HG03442 (cell line): ENCODE measurements around the gene CDKN2A.
A peak's percentile ranks its signal among the peaks of the same experiment; 100 is the strongest.

Experiments
- ATAC-seq: cut with Tn5 transposase; IDR thresholded peaks from one replicate; pipeline ENCODE4 v1.9.1; 2021; ENCODE audit warnings: mild to moderate bottlenecking, moderate library complexity; ENCODE audit not compliant: unreplicated experiment

Gene CDKN2A

DNA sequence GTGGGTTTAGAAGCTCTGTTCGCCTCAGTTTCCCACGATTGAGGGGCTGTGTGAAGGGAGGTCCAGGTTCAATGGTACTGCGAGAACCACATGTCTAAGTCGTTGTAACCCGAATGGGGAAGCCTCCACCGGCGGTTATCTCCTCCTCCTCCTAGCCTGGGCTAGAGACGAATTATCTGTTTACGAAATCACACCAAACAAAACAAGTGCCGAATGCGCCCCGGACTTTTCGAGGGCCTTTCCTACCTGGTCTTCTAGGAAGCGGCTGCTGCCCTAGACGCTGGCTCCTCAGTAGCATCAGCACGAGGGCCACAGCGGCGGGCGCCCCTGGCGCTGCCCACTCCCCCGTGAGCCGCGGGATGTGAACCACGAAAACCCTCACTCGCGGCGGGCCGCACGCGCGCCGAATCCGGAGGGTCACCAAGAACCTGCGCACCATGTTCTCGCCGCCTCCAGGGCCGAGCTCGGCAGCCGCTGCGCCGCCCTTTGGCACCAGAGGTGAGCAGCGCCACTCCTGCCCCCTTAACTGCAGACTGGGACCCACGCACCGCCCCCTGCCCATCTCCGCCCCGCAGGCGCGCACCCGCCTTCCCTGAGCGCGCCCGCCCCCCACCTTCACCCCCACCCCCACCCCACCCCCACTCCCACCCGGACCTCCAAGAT, at the start of gene CDKN2A:
Gene CDKN2A (minus strand): TSS at position 500 of the 663 bp plus-strand sequence.
- ATAC-seq, result peak; percentile 29

DNA sequence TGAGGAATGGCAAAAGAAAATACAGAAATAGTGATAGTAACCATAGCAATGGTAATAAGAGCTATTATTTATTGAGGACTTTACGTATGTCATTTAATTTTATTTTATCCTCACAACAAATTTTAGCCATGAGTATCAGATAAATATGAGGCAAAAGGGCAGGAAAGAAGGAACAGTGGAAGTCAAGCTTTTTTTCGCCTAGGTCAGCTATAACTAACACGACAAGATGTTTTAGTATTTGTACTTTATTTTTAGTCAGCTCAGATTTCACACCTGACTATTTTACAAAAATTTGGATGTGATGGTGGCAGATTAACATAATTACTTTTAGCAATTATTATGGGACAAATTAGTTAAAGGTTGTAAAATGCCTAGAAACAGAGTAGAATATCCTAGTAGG, 49.7 kb upstream of the CDKN2A start:
- ATAC-seq, result no peak

DNA sequence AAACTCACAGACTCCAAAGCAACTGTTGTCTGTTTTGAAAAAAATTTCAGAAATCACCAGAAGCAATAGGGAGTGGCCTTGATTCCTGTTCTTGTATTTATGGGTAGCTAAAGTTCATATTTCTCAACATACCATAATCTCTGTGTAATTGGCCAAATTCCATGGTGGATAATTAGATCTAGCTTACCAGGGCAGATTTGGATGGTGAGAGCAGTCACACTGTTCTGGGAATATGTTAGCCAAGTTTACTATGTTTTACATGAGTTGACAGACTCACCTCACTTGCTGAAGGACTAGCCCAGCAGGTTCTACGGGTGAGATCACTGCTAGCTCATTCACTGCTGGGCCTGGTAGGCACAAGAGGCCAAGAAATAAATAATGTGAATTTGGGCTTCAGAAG, 47.6 kb upstream of the CDKN2A start:
- ATAC-seq, result no peak

DNA sequence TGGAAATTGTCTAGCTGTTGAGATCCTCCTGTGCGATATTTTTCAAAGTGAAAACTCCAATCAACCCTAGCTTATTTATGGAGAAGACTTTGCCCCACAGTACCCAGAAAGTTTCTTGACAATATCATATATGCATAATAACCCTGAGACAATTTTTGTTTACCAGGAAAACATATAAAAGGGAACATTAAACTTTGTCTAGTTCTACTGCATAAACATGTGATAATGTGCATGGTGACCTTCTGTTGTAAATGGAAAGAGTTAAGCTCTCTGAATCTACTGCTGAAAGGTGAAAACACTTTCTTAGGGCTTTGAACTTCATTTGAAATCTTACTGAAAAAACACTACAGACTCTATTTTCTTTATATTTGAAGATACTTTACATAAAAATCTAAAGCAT, 47.2 kb upstream of the CDKN2A start:
- no peak for ATAC-seq

DNA sequence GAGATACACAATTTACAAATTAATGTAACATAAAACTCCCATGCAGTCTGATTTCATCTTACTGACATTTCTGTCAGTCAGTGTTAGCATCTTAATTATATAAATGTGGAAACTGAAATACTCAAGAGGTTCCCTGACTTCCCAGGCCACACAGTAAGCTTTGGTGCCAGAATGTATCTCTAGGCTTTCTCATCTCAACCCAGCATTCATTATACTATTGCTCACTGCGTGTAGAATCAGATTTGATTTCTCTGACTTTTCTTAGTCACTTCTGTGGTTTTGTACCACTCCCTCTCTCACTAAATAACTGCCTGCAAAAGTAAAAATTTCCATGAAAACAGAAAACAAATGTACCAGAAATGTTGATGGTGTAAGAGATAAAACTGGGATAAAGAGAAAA, 46.6 kb upstream of the CDKN2A start:
- ATAC-seq, result no peak

DNA sequence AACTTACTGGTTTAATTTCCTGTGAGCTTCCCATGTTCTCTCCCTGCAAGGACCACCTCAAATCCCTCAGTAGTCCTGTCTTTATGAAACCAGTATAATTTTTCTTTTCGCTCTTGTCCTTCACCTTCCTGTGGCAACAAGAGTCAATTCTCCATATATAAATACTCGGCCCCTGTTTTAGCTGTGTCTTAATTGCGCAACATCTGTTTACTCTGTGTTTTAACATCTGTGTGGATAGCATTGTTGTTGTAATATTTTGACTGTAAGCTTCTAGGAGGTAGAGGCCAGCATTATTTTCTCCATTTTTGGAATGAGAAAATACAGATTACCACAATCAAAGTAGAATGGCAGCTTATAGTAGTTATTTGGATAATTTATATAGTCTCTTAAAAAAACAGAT, 45.1 kb upstream of the CDKN2A start:
- ATAC-seq, result no peak

DNA sequence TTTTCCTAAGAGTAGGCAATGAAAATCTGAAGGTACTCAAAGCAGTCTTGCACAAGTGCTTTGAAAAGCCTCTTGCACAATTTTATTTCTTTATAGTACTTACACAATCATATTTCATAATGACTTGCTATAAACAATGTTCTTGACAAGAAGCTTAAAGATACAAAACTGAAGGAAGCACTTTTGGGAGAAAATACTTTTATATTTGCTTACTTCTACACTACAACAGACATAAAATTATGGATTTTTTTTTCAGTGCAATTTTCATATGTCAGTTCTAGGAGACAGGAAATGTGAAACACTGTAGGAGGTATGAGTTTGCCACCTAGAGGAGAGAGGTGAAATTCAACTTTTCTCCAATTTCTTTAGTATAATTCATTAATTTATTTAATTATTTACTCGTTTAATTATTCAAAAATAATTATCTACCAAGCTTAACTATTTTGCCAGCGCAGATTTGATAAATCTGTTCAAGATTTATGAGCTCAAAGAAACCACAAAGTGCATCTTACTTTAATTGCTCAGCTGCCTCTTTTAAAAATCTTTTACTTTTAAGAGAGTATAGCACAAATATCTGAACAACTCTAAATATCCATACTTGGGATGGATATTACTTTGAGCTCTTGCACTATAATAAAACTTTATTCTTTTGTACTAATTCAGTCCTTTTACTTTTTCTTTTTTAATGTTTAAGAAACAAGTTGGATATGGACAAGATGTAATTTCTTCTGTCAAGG, 43.9 kb upstream of the CDKN2A start:
- no peak for ATAC-seq

DNA sequence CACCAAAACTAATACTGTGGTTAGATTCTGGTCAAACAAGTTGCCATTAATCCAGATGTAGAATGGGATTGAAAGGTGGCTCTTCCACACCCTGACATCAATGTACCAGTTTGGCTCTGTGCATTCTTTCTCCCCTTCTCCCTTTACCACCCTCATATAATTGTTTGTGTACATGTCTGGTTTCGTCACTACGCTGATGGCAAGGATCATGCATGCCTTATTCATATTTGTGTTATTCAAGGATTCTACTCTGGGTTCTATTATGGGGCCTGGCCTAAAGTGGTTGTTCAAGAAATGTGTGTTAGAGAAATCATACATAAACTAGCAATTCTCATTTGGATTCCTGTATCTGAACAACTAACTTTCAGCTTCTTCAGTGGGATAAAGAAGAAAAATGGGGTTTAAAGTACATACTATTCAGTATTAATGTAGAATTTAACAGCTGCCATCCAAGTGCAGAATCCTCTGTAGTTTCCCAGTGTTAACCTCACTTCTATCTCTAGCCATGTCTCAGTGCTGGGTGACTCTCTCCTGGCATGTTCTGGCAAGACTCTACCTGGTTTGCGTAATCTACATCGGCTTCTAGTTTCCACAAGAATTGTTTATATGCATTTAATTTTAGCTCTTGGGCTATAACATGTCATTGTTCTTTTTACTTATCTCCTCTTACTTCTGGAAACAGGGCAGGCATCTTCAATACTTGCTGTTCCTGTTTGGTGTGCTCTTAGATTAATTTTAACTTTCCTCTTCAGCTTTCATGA, 42.9 kb upstream of the CDKN2A start:
- ATAC-seq, result no peak

DNA sequence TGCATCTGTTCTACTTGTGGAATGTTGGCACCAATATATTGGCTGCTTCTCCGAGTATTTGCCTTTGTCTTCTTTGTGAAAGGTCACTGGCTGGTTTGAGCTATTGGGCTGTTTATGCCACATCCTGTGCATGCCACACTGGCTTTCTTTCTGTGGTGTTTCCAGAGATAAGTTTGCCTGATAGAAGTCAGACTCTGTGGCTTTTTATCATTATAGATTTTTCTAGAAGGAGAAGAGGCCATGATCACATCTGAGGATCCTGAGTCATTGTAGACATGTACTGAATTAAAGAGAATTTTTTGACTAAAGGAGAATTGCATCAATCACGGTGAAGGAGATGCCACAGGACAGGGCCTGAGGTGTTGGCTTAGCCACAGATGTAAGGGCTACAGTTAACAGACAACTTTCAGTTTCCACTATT, 41.4 kb upstream of the CDKN2A start:
- no peak for ATAC-seq

DNA sequence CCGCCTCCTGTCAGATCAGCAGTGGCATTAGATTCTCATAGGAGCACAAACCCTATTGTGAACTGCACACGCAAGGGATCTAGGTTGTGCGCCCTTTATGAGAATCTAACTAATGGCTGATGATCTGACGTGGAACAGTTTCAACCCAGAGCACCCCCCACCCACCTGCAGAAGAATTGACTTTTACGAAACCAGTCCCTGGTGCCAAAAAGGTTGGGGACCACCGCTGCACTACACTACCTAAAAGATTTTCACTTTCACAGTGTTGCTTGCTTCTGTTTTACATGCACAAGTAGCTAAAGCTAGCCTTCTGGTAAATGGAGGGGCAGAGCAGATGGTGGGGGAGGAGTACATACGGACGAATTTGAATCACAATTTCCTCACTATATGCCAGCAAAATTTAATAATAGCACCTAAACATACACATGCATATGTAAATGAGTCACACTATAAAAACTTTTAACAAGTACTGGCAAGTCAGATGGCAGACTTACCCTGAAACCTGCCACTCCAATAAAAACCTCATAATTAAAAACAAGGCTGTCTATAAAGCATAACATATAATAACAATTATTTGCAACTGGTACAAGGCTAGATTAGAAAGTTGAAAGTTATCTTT, 38.9 kb upstream of the CDKN2A start:
- no peak for ATAC-seq

DNA sequence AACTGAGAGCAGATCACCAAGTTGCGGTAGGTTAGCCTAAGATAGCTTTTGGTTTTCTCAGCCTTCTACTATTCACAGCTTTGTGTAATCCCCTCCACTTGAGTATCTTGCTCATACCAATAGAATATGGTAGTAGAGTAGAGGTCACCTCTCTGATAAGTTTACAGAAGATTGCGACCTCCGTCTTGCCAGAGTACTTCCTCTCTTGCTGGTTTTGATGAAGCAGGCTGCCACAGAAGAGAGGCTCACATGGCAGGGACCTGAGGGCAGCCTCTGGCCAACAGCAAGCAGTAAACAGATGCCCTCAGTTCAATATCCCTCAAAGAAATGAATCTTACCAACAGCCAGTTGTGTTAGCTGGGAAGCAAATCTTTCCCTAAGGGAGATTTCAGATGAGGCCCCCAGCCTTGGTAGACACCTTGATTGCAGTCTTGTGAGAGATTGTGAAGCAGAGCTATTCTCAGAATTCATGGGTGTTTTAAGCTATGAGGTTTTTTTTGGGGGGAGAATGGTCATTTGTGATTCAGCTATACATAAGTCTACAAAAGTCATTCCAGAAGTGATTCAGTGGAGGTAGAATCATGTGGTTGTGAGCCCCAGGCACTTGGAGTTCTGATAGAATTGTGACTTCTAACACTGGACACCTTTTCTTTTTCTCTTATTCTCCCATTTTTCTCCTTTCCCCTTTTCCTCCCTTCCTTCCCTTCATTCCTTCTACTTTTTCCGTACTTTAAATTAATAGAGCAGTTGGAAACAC, 37.6 kb upstream of the CDKN2A start:
- no peak for ATAC-seq

DNA sequence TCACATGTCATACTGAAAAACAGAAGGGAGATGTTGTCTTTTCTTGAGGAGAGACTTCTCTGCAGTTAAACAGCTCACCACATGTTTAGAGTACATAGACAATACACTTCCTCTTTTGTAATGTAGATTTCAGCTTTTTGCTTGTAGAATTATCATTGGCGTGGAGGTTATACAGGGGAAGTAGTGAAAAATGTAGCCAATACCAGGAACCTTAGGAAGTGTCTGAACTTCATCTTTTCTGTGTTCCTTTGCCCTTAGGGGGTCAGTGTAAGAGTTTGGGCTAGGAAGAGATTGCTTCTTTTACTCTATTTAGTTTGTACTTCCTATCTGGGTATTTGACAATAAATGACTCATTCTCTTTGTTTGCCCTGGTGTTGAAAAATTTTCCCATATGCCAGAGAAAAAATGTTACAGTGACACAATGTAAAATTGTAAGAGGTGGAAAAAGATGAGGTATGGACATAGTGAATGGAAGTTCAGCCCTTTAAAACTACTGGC, 36.0 kb upstream of the CDKN2A start:
- peak; percentile 75 for ATAC-seq

DNA sequence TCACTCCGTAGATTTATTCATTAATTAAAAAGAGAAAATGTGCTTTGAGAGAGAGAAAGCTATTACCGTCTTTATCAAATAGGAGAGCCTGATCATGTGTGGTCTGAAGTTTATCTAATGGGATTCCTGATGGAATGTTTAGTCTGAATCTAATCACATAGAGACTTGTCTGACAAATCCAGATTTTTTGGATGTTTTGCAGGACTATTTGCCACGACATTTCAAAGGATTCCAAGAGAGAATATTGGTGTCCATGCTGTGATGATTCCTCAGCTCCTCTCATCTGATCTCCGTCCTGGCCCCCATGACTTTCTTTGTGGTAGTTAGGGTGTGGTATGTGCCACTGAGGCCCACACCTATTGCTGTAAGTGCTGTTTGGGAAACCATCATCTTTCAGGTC, 35.0 kb upstream of the CDKN2A start:
- no peak for ATAC-seq

DNA sequence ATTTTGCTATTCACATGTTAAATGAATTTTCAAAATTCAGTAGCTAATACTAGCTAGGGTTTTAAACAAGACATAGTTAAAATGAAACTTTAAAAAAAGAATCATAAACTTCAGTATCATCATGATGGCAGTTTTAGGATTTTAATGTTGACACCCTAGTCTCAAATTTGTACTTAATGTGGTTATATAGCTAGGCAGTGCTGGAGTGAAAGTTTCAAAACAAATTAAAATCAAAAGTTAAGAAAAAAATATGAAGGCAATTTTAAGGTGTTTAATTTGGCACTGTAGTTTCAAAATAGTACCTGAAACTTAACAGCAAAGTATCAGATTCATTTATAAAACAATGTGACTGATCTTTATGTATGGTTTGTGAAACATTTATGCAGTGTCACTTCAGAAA, 34.2 kb upstream of the CDKN2A start:
- ATAC-seq, result no peak

DNA sequence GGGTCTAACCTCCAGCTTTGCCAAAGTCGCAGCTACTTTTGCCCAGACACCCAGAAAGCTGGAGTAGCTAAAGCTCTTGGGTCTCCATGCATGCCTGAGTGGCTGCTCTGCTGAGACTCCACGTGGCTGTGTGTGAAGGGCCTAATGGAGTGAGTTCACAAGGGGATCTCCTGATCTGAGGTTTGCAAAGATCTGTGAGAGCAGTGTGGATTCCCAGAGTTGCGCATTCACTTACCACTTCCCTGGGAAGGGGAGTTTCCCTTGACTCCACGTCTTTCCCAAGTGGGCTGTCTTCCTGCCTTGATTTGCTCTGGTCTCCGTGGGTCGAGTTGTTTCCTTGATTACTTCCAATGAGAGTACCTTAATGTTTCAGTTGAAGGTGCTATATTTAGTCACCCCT, 32.5 kb upstream of the CDKN2A start:
- no peak for ATAC-seq

DNA sequence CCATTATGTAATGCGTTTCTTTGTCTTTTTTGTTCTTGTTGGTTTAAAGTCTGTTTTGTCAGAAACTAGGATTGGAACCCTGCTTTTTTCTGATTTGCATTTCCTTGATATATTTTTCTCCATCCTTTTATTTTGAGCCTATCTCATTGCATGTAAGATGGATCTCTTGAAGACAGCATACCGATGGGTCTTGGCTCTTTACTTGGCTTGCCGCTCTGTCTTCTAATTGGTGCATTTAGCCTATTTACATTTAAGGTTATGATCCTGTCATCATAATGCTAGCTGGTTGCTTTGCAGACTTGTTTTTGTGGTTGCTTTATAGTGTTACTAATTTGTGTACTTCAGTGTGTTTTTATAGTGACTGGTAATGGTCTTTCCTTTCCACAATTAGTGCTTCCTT, 28.2 kb upstream of the CDKN2A start:
- ATAC-seq, result no peak

DNA sequence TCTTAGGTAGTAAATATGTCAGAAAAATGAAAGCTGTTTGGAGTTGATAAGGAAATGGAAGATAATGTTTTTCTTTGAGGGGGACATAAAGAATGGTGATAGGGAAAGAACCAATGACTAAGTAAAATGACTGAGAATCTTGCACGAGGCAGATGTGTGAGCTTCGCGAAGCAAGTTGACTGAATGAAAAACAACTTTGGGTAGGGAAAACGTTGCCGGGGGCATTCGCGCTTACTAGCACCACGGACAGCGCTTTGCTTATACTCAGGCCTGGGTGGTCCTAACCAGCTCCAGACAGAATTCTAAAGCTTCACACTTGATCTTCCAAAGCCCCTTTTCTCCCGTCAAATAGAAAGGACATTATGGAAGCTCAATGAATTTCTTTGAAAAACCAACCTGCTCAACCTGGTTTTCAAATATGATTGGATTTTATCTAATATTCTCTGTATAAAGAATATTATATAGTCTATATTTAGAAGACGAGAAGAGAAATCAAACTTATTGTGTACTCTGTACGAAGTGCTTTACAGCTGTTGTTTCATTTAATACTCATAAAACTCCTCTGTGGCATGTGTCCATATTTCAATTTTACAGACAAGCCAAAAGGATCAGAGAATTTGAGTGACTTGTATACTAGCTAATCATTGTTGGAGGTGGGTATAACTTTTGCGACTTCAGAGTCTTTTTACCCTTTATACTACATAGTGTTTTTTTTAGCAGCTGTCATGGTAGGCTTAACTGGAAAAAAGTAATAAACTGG, 16.9 kb upstream of the CDKN2A start:
- ATAC-seq, result no peak

DNA sequence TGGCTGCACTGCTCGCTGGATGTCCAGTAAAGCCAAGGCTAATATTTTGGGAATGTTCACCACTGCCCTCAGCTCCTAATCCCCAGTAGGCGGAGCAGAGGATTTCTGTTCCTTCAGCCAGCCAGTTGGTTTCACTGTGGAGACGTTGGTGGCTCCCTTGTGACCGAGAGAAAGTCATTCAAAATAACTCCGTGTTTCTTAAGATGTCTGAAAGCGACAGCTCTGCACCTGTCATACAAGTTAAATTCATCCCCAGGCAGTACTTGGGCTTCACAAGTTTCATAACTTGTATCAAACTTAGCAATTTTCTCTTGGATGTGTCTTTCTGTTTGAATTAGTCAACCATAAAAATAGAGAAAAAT, 15.3 kb upstream of the CDKN2A start:
- ATAC-seq, result peak; percentile 49

DNA sequence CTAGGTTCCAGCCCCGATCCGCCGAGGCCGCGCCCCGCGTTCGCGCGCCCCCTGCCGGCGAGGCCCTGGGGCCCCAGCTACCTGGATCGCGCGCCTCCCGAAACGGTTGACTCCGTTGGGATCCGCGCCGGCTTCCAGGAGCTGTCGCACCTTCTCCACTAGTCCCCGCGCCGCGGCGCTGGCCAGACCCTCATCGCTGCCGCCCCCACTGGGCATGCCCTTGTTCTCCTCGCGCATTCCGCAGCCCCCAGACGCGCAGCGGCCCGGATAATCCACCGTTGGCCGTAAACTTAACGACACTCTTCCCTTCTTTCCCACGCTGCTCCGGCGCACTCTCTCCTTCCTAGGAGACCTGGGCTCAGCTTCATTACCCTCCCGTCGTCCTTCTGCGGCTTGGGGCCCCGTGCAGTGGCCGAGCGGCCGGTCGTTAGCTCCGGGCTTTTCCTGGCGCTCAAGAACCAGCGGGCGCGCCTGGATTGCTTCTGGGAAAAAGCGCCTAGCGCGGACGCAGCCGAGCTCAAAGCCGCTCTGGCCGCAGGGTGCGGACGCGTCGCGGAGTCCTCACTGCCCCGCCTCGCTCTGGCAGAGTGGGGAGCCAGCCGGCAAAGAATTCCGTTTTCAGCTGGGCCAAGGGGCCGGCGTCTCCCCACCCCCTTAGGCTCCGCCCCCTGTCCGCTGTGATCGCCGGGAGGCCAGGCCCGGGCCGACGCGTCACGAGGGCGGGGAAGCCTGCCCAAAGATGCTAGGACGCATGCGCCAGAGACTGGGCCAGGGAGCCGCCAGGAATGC, 14.7 kb upstream of the CDKN2A start, which contains the start of gene CDKN2B:
Gene CDKN2B (minus strand): TSS at position 589 of the 789 bp plus-strand sequence. CDS start 352 bp downstream, at position 237.
- peak; percentile 90 for ATAC-seq
